NCI-H1105 (cell line): ENCODE measurements around the gene TENM4.
A peak's percentile ranks its signal among the peaks of the same experiment; 100 is the strongest.

Experiments
- DNase-seq: peaks from one replicate; lab custom pipeline; 2025; lab: John Stamatoyannopoulos, UW

TENM4 gene

GRCh38 chr11:78972590-78972989 is 468.2 kb downstream of the TENM4 start:
- no peak for DNase-seq

- no peak for DNase-seq
These were observed 468.7 kb downstream of the TENM4 start for GRCh38 chr11:78972177-78972576.

- no peak for DNase-seq
These were observed 473.0 kb downstream of the TENM4 start for GRCh38 chr11:78967811-78968210.

GRCh38 chr11:78965432-78965831 is 475.4 kb downstream of the TENM4 start:
- no peak for DNase-seq

GRCh38 chr11:78961937-78962701 is 478.7 kb downstream of the TENM4 start:
- peak; percentile 64 for DNase-seq

GRCh38 chr11:78961247-78961646 is 479.6 kb downstream of the TENM4 start:
- DNase-seq, result no peak

GRCh38 chr11:78958444-78958843 is 482.4 kb downstream of the TENM4 start:
- DNase-seq, result no peak

GRCh38 chr11:78957476-78958245 is 483.2 kb downstream of the TENM4 start:
- DNase-seq, result no peak

- no peak for DNase-seq
These were observed 486.1 kb downstream of the TENM4 start for GRCh38 chr11:78954696-78955095.

GRCh38 chr11:78954261-78954660 is 486.6 kb downstream of the TENM4 start:
- no peak for DNase-seq

- DNase-seq, result no peak
These were observed 487.9 kb downstream of the TENM4 start for GRCh38 chr11:78952890-78953289.

GRCh38 chr11:78952175-78952574 is 488.7 kb downstream of the TENM4 start:
- no peak for DNase-seq

- no peak for DNase-seq
These were observed 490.7 kb downstream of the TENM4 start for GRCh38 chr11:78949976-78950690.

GRCh38 chr11:78946945-78947902 is 493.6 kb downstream of the TENM4 start:
- no peak for DNase-seq

- DNase-seq, result no peak
These were observed 497.0 kb downstream of the TENM4 start for GRCh38 chr11:78943841-78944240.

- no peak for DNase-seq
These were observed 497.7 kb downstream of the TENM4 start for GRCh38 chr11:78943154-78943553.

GRCh38 chr11:78941226-78941851 is 499.5 kb downstream of the TENM4 start:
- DNase-seq, result peak; percentile 80

- DNase-seq, result peak; percentile 97
These were observed 500.2 kb downstream of the TENM4 start for GRCh38 chr11:78940500-78941225.

- DNase-seq, result no peak
These were observed 501.9 kb downstream of the TENM4 start for GRCh38 chr11:78938971-78939370.

- no peak for DNase-seq
These were observed 502.8 kb downstream of the TENM4 start for GRCh38 chr11:78938036-78938435.
